CD8-positive, alpha-beta memory T cell (primary cell): ENCODE data around the gene E2F6. TPM values are rescaled to one million over a fixed set of nuclear protein-coding genes. Genes with fewer than 3 reads are reported as not detected.

Experiments
- CTCF ChIA-PET: fragments of 350-600 bp; sonication (Branson Sonifier 250); formaldehyde crosslinking; loops from one replicate; lab custom pipeline; 2021; ENCODE audit warnings: antibody characterized with exemption; lab: Charles Lee
- POLR2A ChIA-PET: fragments of 350-600 bp; sonication (Branson Sonifier 250); formaldehyde crosslinking; loops from one replicate; lab custom pipeline; 2021; ENCODE audit warnings: antibody characterized with exemption; lab: Charles Lee
- DNase-seq, 5 donors: peaks; one replicate each; pipeline versions ENCODE4 v3.0.0 to v3.0.0-alpha.2; 2020 to 2022; ENCODE audit warnings: mixed read lengths in 1 of 5
- H3K27ac ChIP-seq: one replicate; pipeline ENCODE4 v1.7.0; 2013; ENCODE audit warnings: low read depth, mild to moderate bottlenecking, low read length, moderate library complexity
- H3K27me3 ChIP-seq: 2 replicates; pipeline ENCODE4 v1.7.0; 2013; ENCODE audit warnings: low read length, mild to moderate bottlenecking; ENCODE audit not compliant: insufficient read depth, poor library complexity, severe bottlenecking
- H3K36me3 ChIP-seq: 2 replicates; pipeline ENCODE4 v1.7.0; 2013; ENCODE audit warnings: mild to moderate bottlenecking, low read length, moderate library complexity; ENCODE audit not compliant: insufficient read depth
- H3K4me1 ChIP-seq: 2 replicates; pipeline ENCODE4 v1.7.0; 2013; ENCODE audit warnings: mild to moderate bottlenecking, low read length, moderate library complexity; ENCODE audit not compliant: insufficient read depth
- H3K4me3 ChIP-seq: 2 replicates; pipeline ENCODE4 v1.7.0; 2013; ENCODE audit warnings: mild to moderate bottlenecking, low read length
- H3K9me3 ChIP-seq: 2 replicates; pipeline ENCODE4 v1.7.0; 2013; ENCODE audit warnings: mild to moderate bottlenecking, low read length
- H3K27ac Mint-ChIP-seq, 8 donors: one replicate each; pipeline ENCODE4 v1.8.0; 2020 to 2021; ENCODE audit warnings: mixed read lengths in 8 of 8, mild to moderate bottlenecking in 6 of 8, inconsistent platforms in 3 of 8, moderate library complexity in 3 of 8
- H3K27me3 Mint-ChIP-seq, 2 donors: one replicate each; pipeline ENCODE4 v1.8.0; 2020 to 2021; ENCODE audit warnings: mixed read lengths in 2 of 2, mild to moderate bottlenecking in 1 of 2, moderate library complexity in 1 of 2
- H3K36me3 Mint-ChIP-seq, 3 donors: one replicate each; pipeline ENCODE4 v1.8.0; 2020 to 2021; ENCODE audit warnings: mixed read lengths in 3 of 3, inconsistent platforms in 1 of 3, mild to moderate bottlenecking in 1 of 3
- H3K4me1 Mint-ChIP-seq, 3 donors: one replicate each; pipeline ENCODE4 v1.8.0; 2020 to 2021; ENCODE audit warnings: mixed read lengths in 3 of 3, inconsistent platforms in 1 of 3, mild to moderate bottlenecking in 1 of 3
- H3K4me3 Mint-ChIP-seq, 7 donors: one replicate each; pipeline ENCODE4 v1.8.0; 2020 to 2021; ENCODE audit warnings: mixed read lengths in 7 of 7, mild to moderate bottlenecking in 6 of 7, moderate library complexity in 4 of 7, inconsistent platforms in 2 of 7
- H3K9me3 Mint-ChIP-seq, 5 donors: one replicate each; pipeline ENCODE4 v1.8.0; 2020 to 2022; ENCODE audit warnings: mixed read lengths in 5 of 5, mild to moderate bottlenecking in 3 of 5, moderate library complexity in 2 of 5, inconsistent platforms in 1 of 5
- polyA plus RNA-seq: library from polyadenylated mRNA; unstranded; fragments of 300-500 nt; fragmentation: Illumina TruSeq; gene quantifications from one replicate; pipeline ENCODE4 v1.2.3, GENCODE V29; 2021
- total RNA-seq, 2 experiments: library from RNA; stranded (reverse); gene quantifications; one replicate each; pipeline ENCODE4 v1.2.3, GENCODE V29; 2021

E2F6 gene
- total and polyA plus RNA-seq, 3 experiments from 2014 or later, result 4.5 to 14.7 (median 13.9) TPM

DNA sequence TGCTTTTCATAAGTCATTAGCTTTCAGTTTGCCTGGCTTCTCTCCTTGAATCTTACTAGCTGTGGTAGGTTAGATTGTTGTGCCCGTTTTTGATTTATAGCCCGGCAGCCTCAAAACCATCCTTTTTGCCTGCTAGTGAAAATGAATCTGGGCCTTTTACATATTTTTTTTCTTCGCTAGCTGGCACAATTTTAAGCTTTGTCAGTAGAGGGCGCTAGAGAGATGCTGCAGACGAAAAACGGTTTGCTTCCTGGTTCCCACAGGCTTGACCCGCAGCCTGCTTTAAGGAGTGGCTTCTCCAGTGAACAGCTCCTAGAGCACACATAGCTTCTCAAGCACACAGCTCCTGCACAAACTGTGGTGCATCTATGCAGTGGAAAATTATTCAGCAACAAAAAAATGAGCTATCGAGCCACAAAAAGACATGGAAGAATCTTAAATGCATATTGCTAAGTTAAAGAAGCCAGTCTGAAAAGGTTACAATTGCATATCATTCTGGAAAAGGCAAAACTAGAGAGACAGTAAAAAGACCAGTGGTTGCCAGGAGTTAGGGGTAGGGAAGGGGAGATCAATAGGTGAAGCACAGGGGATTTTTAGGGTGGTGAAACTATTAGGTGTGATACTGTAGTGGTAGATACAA is 47.9 kb downstream of the E2F6 start:
- Histone ChIP-seq H3K9me3 (peaks cover 5% of the 10 kb centered on the region), H3K36me3 (no peaks in the 10 kb centered on the region), H3K27me3 (no peaks in the 10 kb centered on the region), H3K4me3 (no peak overlapping the region), H3K4me1 (no peaks in the 10 kb centered on the region), H3K27ac (no peak overlapping the region)
- Mint-ChIP-seq H3K4me3 (no peak overlapping the region), H3K27me3 (peaks cover 4 to 25% of the 10 kb centered on the region in 2 donors), H3K27ac (no peak overlapping the region), H3K36me3 (peaks cover 0 to 15% (median 2%) of the 10 kb centered on the region in 3 donors), H3K4me1 (no peaks in the 10 kb centered on the region), H3K9me3 (peaks cover 4 to 11% (median 9%) of the 10 kb centered on the region in 5 donors)
- no peak for DNase-seq
- CTCF ChIA-PET, result interaction anchor here (1.0 kb wide), 1 partner anchor 287 kb away, joined by 3 read pairs; no protein-coding TSS in a partner anchor
- POLR2A ChIA-PET, result no interaction called here

DNA sequence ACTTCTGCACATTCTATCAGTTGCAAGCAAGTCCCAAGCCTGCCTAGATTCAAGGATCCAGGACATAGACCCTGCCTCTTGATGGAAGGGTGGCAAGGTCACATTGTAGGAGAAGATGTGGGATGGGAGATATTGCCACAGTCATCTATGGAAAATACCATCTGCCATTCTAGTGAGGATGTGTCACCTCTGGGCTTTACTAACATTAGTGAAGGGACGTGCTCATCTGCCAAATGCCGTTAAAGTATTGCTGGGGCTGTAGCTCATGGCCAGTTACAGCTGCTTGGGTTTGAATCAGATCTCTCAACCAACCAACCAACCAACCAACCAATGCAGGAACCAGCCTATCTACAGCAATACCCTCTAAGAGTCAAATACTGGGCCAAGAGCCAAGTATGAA is 49.0 kb downstream of the E2F6 start:
- no peak overlapping the region for H3K4me3 Mint-ChIP-seq
- Histone ChIP-seq H3K27ac (no peak overlapping the region), H3K9me3 (peaks cover 5% of the 10 kb centered on the region), H3K36me3 (no peaks in the 10 kb centered on the region), H3K4me1 (no peaks in the 10 kb centered on the region), H3K4me3 (no peak overlapping the region), H3K27me3 (no peaks in the 10 kb centered on the region)
- DNase-seq, result no peak
- H3K4me1 Mint-ChIP-seq, result no peaks in the 10 kb centered on the region
- H3K27me3 Mint-ChIP-seq, result peaks cover 11 to 34% of the 10 kb centered on the region in 2 donors
- ChIA-PET CTCF (no interaction called here), POLR2A (no interaction called here)
- no peak overlapping the region for H3K27ac Mint-ChIP-seq
- H3K36me3 Mint-ChIP-seq, result peaks cover 0 to 15% (median 2%) of the 10 kb centered on the region in 3 donors
- peaks cover 4 to 11% (median 9%) of the 10 kb centered on the region in 5 donors for H3K9me3 Mint-ChIP-seq

DNA sequence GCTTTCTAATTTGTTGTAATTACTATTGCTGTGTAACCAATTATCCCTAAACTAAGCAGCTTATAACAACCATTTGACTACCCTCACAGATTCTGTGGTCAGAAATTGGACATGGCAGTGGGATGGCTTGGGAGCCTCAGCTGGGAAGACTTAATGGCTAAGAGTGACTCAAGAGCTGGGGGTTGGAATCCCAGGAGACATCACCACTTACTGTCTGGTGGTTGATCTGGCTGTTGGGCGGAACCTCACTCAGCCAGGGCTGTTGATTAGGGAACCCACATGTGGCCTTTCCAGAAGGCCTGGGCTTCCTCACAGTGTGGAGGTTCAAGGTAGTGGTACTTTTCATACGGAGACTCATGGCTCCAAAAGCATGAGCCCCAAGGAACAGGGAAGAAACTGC is 49.8 kb downstream of the E2F6 start:
- Histone ChIP-seq H3K27me3 (no peaks in the 10 kb centered on the region), H3K4me3 (no peak overlapping the region), H3K9me3 (peaks cover 5% of the 10 kb centered on the region), H3K36me3 (no peaks in the 10 kb centered on the region), H3K27ac (no peak overlapping the region), H3K4me1 (no peaks in the 10 kb centered on the region)
- H3K27ac Mint-ChIP-seq, result no peak overlapping the region
- peaks cover 0 to 4% (median 0%) of the 10 kb centered on the region in 3 donors for H3K4me1 Mint-ChIP-seq
- CTCF ChIA-PET, result interaction anchor here (0.7 kb wide), 1 partner anchor 130 kb away, joined by 3 read pairs; no protein-coding TSS in a partner anchor
- no peak overlapping the region for H3K4me3 Mint-ChIP-seq
- H3K36me3 Mint-ChIP-seq, result peaks cover 0 to 15% (median 2%) of the 10 kb centered on the region in 3 donors
- peaks cover 4 to 11% (median 9%) of the 10 kb centered on the region in 5 donors for H3K9me3 Mint-ChIP-seq
- no peak for DNase-seq
- POLR2A ChIA-PET, result no interaction called here
- H3K27me3 Mint-ChIP-seq, result peaks cover 11 to 39% of the 10 kb centered on the region in 2 donors

DNA sequence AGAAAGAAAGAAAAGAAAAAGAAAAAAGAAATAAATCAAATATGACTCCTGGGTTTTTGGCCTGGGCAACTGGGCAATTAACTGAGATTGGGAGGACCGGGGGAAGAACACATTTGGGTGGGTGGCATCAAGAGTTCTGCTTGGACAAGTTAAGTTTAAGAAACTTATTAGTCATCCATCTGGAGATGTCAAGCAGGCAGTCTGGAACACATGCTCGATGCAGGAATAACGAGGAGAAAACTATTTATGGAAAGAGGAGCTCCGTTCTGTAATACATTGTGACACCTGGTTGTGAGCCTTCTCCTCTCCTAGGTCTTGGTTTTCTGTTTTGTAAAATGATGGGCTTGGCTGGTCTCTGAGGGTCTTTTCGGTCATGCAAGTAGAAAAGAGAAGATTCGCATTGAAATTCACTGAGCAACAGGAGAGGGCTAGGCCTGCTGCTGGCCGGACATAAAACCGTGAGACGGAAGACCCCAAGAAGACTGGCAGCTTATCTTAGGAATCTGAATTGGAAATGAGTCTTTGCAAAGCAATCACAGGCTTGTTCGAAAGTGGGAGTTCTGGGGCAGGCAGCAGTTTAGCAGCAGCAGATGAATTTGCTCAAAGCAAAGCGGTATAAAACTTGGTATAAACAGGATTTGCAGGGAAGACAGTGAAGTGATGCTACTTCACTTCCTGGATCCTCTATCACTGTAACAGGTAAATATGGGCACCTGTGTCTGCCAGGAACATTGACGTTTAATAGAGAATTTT is 51.4 kb downstream of the E2F6 start:
- CTCF ChIA-PET, result no interaction called here
- POLR2A ChIA-PET, result no interaction called here
- H3K27ac Mint-ChIP-seq, result peak overlapping the region in 1 of 8 donors; percentile 40
- H3K36me3 ChIP-seq, result no peaks in the 10 kb centered on the region
- H3K4me1 ChIP-seq, result no peaks in the 10 kb centered on the region
- no peak overlapping the region for H3K27ac ChIP-seq
- no peak for DNase-seq
- peaks cover 12 to 51% of the 10 kb centered on the region in 2 donors for H3K27me3 Mint-ChIP-seq
- peaks cover 4 to 11% (median 9%) of the 10 kb centered on the region in 5 donors for H3K9me3 Mint-ChIP-seq
- H3K4me3 ChIP-seq, result no peak overlapping the region
- peaks cover 5% of the 10 kb centered on the region for H3K9me3 ChIP-seq
- H3K36me3 Mint-ChIP-seq, result peaks cover 0 to 15% (median 2%) of the 10 kb centered on the region in 3 donors
- no peak overlapping the region for H3K4me3 Mint-ChIP-seq
- H3K27me3 ChIP-seq, result no peaks in the 10 kb centered on the region
- peaks cover 0 to 4% (median 0%) of the 10 kb centered on the region in 3 donors for H3K4me1 Mint-ChIP-seq

DNA sequence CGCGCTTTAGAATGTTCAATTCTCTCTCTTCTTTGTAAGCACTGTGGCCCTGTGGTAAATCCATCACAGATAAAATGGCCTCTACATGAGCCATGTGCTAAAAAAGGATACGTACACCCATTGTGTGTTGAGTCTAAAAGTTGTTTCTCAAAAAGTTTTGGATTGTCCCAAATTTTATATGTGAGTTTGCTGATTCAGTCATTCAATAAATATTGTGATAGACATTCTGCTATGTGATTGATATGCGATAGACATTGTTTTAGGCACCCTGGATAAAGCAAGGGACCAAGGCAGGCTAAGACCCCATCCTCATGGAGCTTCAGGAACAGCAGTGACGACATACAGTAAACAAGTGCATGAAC is 53.5 kb downstream of the E2F6 start:
- H3K27me3 Mint-ChIP-seq, result peaks cover 20 to 56% of the 10 kb centered on the region in 2 donors
- H3K27ac Mint-ChIP-seq, result no peak overlapping the region

DNA sequence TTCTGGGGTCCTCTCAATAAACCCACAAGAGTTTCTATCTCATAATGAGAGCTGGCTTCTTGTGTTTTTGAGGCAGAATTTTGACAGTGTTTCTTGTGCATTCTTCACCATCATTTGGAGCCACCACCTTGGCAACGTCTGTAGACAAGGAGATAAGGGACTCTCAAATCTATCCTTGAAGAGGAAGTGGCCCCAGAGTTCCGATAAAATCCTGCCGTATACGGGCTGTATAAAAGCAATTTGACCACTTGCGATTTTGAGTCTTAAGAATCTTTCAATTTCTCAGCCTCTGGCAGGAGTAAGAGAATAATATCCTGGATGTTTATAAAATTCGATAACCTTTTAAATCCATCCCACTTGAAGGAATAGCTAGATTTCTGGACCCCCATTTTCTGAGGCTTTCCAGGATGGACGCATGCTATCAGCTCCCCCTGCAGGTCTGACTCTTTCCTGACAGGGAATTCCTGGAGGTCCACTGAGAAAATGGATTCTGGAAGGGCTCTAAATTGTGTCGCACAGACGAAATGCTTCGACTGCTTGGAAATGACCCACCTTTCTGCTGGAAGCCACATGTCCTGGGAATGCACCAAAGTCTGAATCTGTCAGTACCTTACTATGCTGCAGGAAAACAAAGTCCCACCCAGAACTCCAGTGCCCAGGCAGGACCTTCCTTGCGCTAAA is 54.1 kb downstream of the E2F6 start:
- Histone ChIP-seq H3K27ac (no peak overlapping the region), H3K4me3 (no peak overlapping the region), H3K27me3 (no peaks in the 10 kb centered on the region), H3K36me3 (no peaks in the 10 kb centered on the region), H3K9me3 (no peaks in the 10 kb centered on the region), H3K4me1 (no peaks in the 10 kb centered on the region)
- Mint-ChIP-seq H3K4me3 (peak overlapping the region in 2 of 7 donors; percentile 20 to 30), H3K27me3 (peaks cover 23 to 61% of the 10 kb centered on the region in 2 donors), H3K36me3 (peaks cover 0 to 10% (median 2%) of the 10 kb centered on the region in 3 donors), H3K4me1 (peaks cover 0 to 4% (median 0%) of the 10 kb centered on the region in 3 donors), H3K9me3 (peaks cover 0 to 3% (median 2%) of the 10 kb centered on the region in 5 donors), H3K27ac (no peak overlapping the region)
- POLR2A ChIA-PET, result no interaction called here
- DNase-seq, result no peak
- CTCF ChIA-PET, result interaction anchor here (1.7 to 2.5 kb wide), 3 partner anchors 177 to 577 kb away, joined by 3 to 26 read pairs (median 4); a partner anchor contains a TSS

More for the DNA sequence above, 53.5 kb downstream of the E2F6 start:
- Mint-ChIP-seq H3K4me3 (peak overlapping the region in 1 of 7 donors; percentile 48), H3K4me1 (peaks cover 0 to 4% (median 0%) of the 10 kb centered on the region in 3 donors), H3K9me3 (peaks cover 0 to 5% (median 3%) of the 10 kb centered on the region in 5 donors), H3K36me3 (peaks cover 0 to 15% (median 2%) of the 10 kb centered on the region in 3 donors)
- H3K36me3 ChIP-seq, result no peaks in the 10 kb centered on the region
- POLR2A ChIA-PET, result no interaction called here
- no peaks in the 10 kb centered on the region for H3K9me3 ChIP-seq
- no peak overlapping the region for H3K27ac ChIP-seq
- H3K27me3 ChIP-seq, result no peaks in the 10 kb centered on the region
- H3K4me3 ChIP-seq, result no peak overlapping the region
- DNase-seq, result no peak
- CTCF ChIA-PET, result interaction anchor here (1.7 to 2.5 kb wide), 3 partner anchors 178 to 577 kb away, joined by 3 to 26 read pairs (median 4); a partner anchor contains a TSS
- no peaks in the 10 kb centered on the region for H3K4me1 ChIP-seq

DNA sequence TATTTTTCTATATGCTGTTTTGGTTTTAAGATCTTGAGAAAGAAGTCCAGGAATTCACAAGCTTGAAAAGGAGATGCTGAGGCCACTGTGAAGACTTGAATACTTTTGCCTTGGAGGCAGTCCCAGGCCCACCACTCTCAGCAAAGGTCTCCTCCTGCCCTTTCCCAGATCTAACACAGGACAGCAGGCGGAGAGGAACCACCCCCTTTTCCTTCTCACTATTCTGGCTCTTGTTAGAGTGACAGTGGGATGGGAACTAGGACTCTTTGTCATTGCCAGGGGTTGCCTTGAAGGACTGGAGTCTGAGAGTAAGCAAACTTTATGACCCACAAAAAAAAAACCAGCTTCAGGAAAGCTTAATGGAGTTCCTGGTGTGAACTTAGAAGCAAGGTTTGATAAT is 54.7 kb downstream of the E2F6 start:
- peaks cover 0 to 4% (median 0%) of the 10 kb centered on the region in 3 donors for H3K4me1 Mint-ChIP-seq
- H3K9me3 Mint-ChIP-seq, result peaks cover 0 to 3% (median 0%) of the 10 kb centered on the region in 5 donors
- Histone ChIP-seq H3K4me1 (no peaks in the 10 kb centered on the region), H3K27ac (no peak overlapping the region), H3K36me3 (no peaks in the 10 kb centered on the region), H3K4me3 (no peak overlapping the region), H3K9me3 (no peaks in the 10 kb centered on the region), H3K27me3 (no peaks in the 10 kb centered on the region)
- POLR2A ChIA-PET, result no interaction called here
- CTCF ChIA-PET, result interaction anchor here (1.7 to 2.5 kb wide), 3 partner anchors 177 to 576 kb away, joined by 3 to 26 read pairs (median 4); a partner anchor contains a TSS
- no peak overlapping the region for H3K27ac Mint-ChIP-seq
- H3K4me3 Mint-ChIP-seq, result peak overlapping the region in 1 of 7 donors; percentile 46
- H3K36me3 Mint-ChIP-seq, result peaks cover 0 to 6% (median 2%) of the 10 kb centered on the region in 3 donors
- peaks cover 25 to 64% of the 10 kb centered on the region in 2 donors for H3K27me3 Mint-ChIP-seq
- no peak for DNase-seq
